PFSK-1 (cell line): ENCODE measurements around the gene CLIC5.

ENCODE experiments used
- FOXP2 ChIP-seq: optimal IDR thresholded peaks from 2 replicates; pipeline ENCODE3; 2011; ENCODE audit warnings: borderline replicate concordance, control low read depth, inconsistent platforms; ENCODE audit not compliant: insufficient read depth; ENCODE audit errors: extremely low read length, extremely low read depth
- POLR2AphosphoS5 ChIP-seq: IDR thresholded peaks from 2 replicates; pipeline ENCODE4 v1.6.1; 2012; ENCODE audit warnings: low read depth, mild to moderate bottlenecking, control low read depth, low read length, moderate library complexity
- REST ChIP-seq, 2 experiments: IDR thresholded peaks; 2 replicates each; pipeline versions ENCODE4 v1.6.1 to v1.8.0; 2011 to 2012; ENCODE audit warnings: low read depth in 2 of 2, low read length in 2 of 2, control low read depth in 1 of 2, inconsistent platforms in 1 of 2, mild to moderate bottlenecking in 1 of 2, moderate library complexity in 1 of 2; ENCODE audit not compliant: insufficient read depth in 1 of 2
- SIN3A ChIP-seq: IDR thresholded peaks from 2 replicates; pipeline ENCODE4 v1.6.1; 2012; ENCODE audit warnings: mild to moderate bottlenecking, low read length, moderate library complexity, borderline replicate concordance; ENCODE audit not compliant: insufficient read depth
- TAF1 ChIP-seq: IDR thresholded peaks from 2 replicates; pipeline ENCODE4 v1.6.1; 2012; ENCODE audit warnings: low read length, control low read depth, borderline replicate concordance; ENCODE audit not compliant: insufficient read depth

Gene CLIC5

GRCh38 chr6:45884336-45884735 lies 131.3 kb downstream of the CLIC5 start:
- no peak for TF ChIP-seq POLR2AphosphoS5
- no peak for TF ChIP-seq TAF1
- no peak for TF ChIP-seq REST (IDR thresholded peaks at IDR 0.05; ENCODE audit: insufficient read depth in 1 of 2, low read depth in 2 of 2, low read length in 2 of 2)
- no peak for TF ChIP-seq FOXP2
- TF ChIP-seq SIN3A = no peak

- TF ChIP-seq TAF1 (no peak), REST (IDR thresholded peaks at IDR 0.05; ENCODE audit: insufficient read depth in 1 of 2, low read depth in 2 of 2, low read length in 2 of 2) (no peak), SIN3A (no peak)
Observed at GRCh38 chr6:45882671-45883070, 133.0 kb downstream of the CLIC5 start.

GRCh38 chr6:45881705-45882467 lies 133.8 kb downstream of the CLIC5 start:
- TF ChIP-seq SIN3A = no peak
- TF ChIP-seq REST (IDR thresholded peaks at IDR 0.05; ENCODE audit: insufficient read depth in 1 of 2, low read depth in 2 of 2, low read length in 2 of 2) = no peak
- no peak for TF ChIP-seq POLR2AphosphoS5
- TF ChIP-seq TAF1 = no peak
- no peak for TF ChIP-seq FOXP2

GRCh38 chr6:45880676-45881075 lies 135.0 kb downstream of the CLIC5 start:
- TF ChIP-seq SIN3A (no peak), TAF1 (no peak)

- TF ChIP-seq FOXP2 = no peak
- no peak for TF ChIP-seq POLR2AphosphoS5
- no peak for TF ChIP-seq TAF1
- TF ChIP-seq REST (IDR thresholded peaks at IDR 0.05; ENCODE audit: insufficient read depth in 1 of 2, low read depth in 2 of 2, low read length in 2 of 2) = no peak
- TF ChIP-seq SIN3A = no peak
Observed at GRCh38 chr6:45880159-45880558, 135.5 kb downstream of the CLIC5 start.
